MM.1S (cell line): ENCODE data around the gene TDRD7.

ENCODE experiments used
- CTCF ChIP-seq: fragments of 300-600 bp; sonication (generic); IDR thresholded peaks from 2 replicates; pipeline ENCODE4 v1.5.1; 2016; ENCODE audit warnings: antibody characterized with exemption, low read length, mixed read lengths
- EZH2 ChIP-seq: fragments of 300-600 bp; sonication (generic); optimal IDR thresholded peaks from 2 replicates; pipeline ENCODE3; 2017; ENCODE audit warnings: low read depth, mild to moderate bottlenecking, antibody characterized with exemption, low read length, mixed read lengths

GRCh38 chr9:97418880-97419279 is 7.0 kb downstream of the TDRD7 start:
- no peak for TF ChIP-seq CTCF
- no peak for TF ChIP-seq EZH2
